ENCODE data around the gene LMX1B.
"Not testable (repeated sequence)": the region's sequence is repeated elsewhere in the genome, so short reads cannot be mapped to it uniquely, and the experiment has no call there.

The LMX1B gene

DNA sequence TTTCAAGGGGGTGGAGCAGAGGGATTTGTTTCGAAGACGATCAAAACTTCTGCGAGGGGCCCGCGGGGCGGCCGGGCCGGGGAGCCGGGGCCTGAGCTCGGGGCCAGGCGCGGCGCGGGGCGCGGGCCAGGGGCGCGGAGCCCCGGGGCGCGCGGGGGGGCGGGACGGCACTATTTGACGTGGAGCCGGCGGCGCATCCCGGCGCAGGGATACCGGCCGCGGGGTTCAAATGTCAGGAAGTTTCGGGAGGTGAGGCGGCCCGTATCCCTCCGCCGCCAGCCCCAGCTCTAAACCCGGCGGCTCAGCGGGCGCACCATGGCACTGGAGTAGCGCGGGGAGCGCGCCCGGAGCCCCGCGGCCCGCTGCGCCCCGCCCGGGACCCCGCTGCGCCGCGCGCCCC lies at the start of gene LMX1B:
LMX1B (plus strand) TSS at position 278 of the 400 bp plus-strand sequence. CDS start 522 bp downstream, outside the sequence.
- POLR2A ChIA-PET: no interaction called here
- CTCF ChIA-PET: no interaction called here
- DNase-seq (ENCODE audit: extremely low spot score): no peak
- TF ChIP-seq, protein P1, sequence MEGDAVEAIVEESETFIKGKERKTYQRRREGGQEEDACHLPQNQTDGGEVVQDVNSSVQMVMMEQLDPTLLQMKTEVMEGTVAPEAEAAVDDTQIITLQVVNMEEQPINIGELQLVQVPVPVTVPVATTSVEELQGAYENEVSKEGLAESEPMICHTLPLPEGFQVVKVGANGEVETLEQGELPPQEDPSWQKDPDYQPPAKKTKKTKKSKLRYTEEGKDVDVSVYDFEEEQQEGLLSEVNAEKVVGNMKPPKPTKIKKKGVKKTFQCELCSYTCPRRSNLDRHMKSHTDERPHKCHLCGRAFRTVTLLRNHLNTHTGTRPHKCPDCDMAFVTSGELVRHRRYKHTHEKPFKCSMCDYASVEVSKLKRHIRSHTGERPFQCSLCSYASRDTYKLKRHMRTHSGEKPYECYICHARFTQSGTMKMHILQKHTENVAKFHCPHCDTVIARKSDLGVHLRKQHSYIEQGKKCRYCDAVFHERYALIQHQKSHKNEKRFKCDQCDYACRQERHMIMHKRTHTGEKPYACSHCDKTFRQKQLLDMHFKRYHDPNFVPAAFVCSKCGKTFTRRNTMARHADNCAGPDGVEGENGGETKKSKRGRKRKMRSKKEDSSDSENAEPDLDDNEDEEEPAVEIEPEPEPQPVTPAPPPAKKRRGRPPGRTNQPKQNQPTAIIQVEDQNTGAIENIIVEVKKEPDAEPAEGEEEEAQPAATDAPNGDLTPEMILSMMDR (IDR thresholded peaks at IDR 0.05; ENCODE audit: control extremely low read depth, extremely low read depth, low read depth, missing control alignments): no peak

DNA sequence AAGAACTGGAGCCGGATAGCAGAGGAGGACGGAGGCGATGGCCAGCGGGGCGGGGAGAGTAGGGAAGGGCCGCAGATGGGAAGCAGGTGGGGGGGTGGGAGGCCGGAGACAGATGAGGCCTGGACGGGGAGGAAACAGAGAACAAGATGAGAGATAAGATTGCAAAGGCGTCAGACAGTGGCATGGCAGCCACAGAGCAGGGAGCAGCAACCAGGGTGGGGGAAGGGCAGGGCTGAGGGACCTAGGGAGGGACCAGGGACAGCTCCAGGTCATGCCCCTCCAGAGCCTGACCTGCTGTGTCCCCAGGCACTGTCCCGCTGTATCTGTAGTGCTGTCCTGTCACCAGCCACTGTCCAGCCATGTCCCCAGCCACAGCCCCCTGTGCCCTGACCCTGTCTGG lies 49.6 kb upstream of the LMX1B start:
- ChIA-PET POLR2A (no interaction called here), CTCF (interaction anchor here (2.2 to 2.8 kb wide), 2 partner anchors 12 to 64 kb away, joined by 7 to 33 read pairs; no protein-coding TSS in a partner anchor)
- DNase-seq (ENCODE audit: extremely low spot score): no peak
- TF ChIP-seq, protein P1 (IDR thresholded peaks at IDR 0.05; ENCODE audit: control extremely low read depth, extremely low read depth, low read depth, missing control alignments): no peak

DNA sequence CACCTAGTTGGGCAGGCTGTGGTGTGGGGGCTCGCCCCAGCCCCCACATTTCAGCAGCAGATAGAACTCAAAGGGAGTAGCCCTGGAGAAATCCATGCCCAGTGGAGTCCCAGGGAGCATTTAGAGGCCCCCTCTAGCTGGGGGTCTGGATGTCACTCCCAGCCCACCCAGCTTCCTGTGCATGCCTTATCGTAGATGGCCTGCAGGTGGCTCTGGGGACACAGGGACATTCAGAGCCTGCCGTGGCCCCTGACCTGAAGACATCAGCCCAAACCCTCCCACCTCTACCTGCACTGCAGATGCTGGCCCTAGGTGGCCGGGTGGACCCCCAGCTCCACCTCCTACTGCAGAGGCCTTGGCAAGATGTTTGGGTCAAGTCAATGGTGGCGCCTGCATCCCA lies 49.0 kb upstream of the LMX1B start:
- CTCF ChIA-PET: no interaction called here
- DNase-seq (ENCODE audit: extremely low spot score): no peak
- TF ChIP-seq, protein P1 (IDR thresholded peaks at IDR 0.05; ENCODE audit: control extremely low read depth, extremely low read depth, low read depth, missing control alignments): no peak
- POLR2A ChIA-PET: no interaction called here

DNA sequence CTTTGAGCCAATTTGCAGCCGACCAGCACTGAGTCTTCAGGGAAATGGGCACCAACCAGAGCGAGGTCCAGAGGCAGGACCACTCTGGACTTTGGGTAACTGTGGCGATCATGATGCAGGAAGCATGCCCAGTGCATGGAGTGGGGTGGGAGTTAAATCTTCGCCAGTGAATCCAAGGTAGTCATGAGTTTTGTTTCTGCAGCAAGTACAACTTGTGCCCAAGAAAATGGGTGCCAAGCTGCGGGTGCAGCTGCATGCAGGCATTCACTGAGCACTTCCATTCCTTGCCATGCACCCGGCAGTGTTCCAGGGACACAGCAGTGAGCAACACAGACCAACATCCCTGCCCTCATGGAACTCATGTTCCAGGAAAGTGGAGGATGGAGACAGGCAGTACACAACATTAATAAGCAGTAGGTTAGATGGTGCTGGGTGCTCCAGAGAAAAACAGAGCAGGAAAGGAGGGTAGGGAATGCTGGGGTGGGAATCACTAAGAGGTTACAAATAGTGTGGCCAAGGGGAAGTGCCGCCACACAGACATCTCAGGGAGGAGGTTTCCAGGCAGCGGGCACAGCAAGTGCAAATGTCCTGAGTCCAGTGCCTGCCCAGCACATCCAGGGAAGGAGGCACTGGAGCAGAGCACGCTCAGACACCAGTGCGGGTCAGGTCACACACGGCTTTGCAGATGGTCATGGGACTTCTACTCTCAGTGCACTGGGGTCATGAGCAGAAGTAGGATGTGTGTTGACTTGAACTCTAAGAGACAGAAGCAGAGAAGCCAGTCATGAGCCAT lies 48.2 kb upstream of the LMX1B start:
- DNase-seq (ENCODE audit: extremely low spot score): no peak
- TF ChIP-seq, protein P1 (IDR thresholded peaks at IDR 0.05; ENCODE audit: control extremely low read depth, extremely low read depth, low read depth, missing control alignments): no peak
- POLR2A ChIA-PET: no interaction called here
- CTCF ChIA-PET: no interaction called here

DNA sequence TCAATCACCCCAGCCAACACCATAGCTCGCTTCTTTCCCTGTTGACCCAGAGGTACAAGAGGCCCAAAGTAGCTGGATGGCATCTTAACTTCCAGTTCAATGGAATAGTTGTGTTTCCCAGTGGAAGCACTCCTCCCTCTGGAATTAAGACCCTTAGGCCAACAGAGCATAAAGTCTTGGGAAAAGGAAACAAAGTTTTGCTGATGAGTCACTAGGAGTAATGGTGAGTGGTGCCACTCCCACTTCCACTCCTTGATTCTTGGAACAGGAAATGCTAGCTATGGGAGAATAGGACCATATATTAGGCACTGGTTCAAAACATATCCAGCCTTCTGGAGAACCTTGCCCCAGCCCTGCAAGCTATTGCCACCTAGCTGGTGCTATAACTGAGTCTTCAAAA lies 44.7 kb upstream of the LMX1B start:
- TF ChIP-seq, protein P1 (IDR thresholded peaks at IDR 0.05; ENCODE audit: control extremely low read depth, extremely low read depth, low read depth, missing control alignments): no peak

DNA sequence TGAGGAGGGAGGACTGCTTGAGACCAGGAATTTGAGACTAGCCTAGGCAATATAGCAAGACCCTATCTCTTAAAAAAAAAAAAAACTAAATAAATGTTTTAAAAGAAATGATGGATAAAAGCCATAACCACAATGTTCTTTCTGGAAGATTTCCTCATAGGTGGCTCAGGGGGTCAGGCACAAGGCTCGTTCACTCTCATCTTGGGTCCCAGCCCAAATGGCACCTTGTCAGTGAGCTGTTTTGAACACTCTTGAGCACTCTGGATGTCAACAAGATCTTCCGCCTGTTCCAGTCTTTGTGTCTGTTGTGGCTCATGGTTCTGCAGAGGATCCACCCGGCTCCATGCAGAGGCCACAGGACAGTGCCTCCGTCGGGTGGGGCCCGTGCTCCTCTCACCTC lies 35.7 kb upstream of the LMX1B start:
- TF ChIP-seq, protein P1 (IDR thresholded peaks at IDR 0.05; ENCODE audit: control extremely low read depth, extremely low read depth, low read depth, missing control alignments): no peak
- ChIA-PET CTCF (interaction anchor here (0.9 to 1.0 kb wide), 2 partner anchors 9 to 79 kb away, joined by 3 to 4 read pairs; no protein-coding TSS in a partner anchor), POLR2A (no interaction called here)
- DNase-seq (ENCODE audit: extremely low spot score): no peak

More for the DNA sequence above, 44.7 kb upstream of the LMX1B start:
- no peak for DNase-seq (ENCODE audit: extremely low spot score)
- POLR2A ChIA-PET: no interaction called here
- CTCF ChIA-PET: interaction anchor here (1.0 to 1.6 kb wide), 4 partner anchors 9 to 70 kb away, joined by 3 to 4 read pairs (median 4); no protein-coding TSS in a partner anchor

DNA sequence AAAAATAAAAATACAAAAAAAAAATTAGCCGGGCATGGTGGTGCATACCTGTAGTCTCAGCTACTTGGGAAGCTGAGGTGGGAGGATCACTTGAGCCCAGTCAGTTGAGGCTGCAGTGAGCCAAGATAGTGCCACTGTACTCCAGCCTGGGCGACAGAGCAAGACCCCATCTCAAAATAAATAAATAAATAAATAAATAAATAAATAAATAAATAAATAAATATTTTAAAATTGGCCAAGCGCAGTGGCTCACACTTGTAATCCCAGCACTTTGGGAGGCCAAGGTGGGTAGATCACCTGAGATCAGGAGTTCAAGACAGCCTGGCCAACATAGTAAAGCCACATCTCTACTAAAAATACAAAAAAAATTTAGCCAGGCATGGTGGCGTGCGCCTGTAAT lies 33.4 kb upstream of the LMX1B start:
- DNase-seq (ENCODE audit: extremely low spot score); POLR2A ChIA-PET: not testable (repeated sequence)
- CTCF ChIA-PET: interaction anchor here (1.3 kb wide), 1 partner anchor 22 kb away, joined by 5 read pairs; no protein-coding TSS in a partner anchor

Measured in GM10248 (cell line).